GM23248 (cell line): ENCODE data around the gene TMEM238L.

Source experiments
- EZH2 ChIP-seq: fragments of 200-600 bp; sonication (generic); IDR thresholded peaks from 2 replicates; pipeline ENCODE4 v1.6.1; 2018; ENCODE audit warnings: antibody characterized with exemption, mild to moderate bottlenecking; ENCODE audit not compliant: insufficient read depth, poor library complexity, severe bottlenecking
- EZH2phosphoT487 ChIP-seq: fragments of 200-600 bp; sonication (generic); IDR thresholded peaks from 2 replicates; pipeline ENCODE4 v1.6.1; 2018; ENCODE audit warnings: antibody characterized with exemption, moderate library complexity, mild to moderate bottlenecking, low read depth; ENCODE audit not compliant: insufficient read depth

DNA sequence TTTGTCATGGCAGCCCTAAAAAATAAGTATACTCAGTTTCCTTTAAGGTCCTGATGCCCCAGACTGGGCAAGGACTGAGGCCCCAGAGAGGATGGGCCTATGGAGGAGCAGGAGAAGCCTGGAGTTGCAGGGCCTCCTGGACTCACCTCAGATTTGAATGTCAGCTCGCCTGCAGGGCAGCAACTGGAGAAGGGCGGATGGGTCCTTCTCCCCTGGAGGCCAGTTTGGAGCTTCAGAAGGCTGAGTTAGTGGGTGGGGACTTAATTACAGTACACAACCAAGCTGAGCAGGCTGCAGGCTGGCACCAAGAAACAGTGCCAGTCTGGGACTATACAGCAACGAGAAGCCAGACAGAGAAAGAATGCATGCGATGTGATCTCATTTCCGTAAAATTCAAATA is 27.8 kb upstream of the TMEM238L start:
- TF ChIP-seq EZH2 = no peak
- TF ChIP-seq EZH2phosphoT487 = no peak
